Mesenteric fat pad (tissue), 1 donor: ENCODE results near the gene FBXO41. TPM values are rescaled to one million over a fixed set of nuclear protein-coding genes. Genes with fewer than 3 reads are reported as not detected.

Source experiments
- DNase-seq: peaks from one replicate; pipeline ENCODE4 v3.0.0-alpha.2; 2020; ENCODE audit warnings: low spot score
- total RNA-seq: library from RNA; stranded (reverse); fragmentation: NEBNext Ultra II Directional; extraction: Animal tissue kit (Norgen Biotek cat#: 25700); gene quantifications from one replicate; pipeline ENCODE4 v1.2.1, GENCODE V29; 2021
- donor health status: DM: yes; HTN: yes; CAD: no.

The FBXO41 gene
- total RNA-seq, 1 donor from 2014 or later, result 1.7 TPM

DNA sequence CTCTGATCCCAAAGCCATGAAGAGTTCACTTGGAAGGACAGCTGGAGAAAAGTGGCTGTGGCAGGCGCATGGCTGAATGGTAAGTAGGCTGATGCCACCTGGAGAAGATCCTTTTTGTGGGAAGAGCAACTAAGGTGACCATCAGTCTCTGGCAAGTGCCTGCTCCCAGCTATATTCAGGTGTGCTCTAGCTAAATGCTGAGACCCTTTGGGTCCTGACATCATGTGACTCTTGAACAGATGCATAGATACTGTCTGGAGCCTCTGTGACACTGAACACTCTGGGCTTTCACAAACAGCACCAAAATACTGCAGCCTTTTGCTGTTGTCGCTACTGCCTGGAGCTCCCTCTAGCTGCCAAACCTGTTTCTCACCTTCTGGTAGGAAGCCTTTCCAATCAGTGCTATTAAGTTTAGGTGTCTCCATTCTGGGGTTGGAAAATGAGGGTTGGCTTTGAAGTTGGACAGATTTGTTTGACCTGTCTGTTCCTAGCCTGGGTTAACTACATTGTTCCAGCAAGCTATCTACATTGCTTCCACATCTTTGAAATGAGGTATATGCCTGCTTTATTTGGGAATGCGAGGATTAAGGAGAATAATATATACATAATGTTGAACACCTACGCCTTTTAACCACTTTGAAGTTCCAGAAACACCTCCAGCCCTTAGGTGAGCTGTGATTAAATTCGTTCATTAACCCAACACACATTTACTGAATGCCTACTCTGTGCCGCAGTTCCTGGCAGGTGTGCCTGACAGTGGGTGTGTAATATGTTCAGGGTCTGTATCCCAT is 6.0 kb upstream of the FBXO41 start:
- no peak for DNase-seq

GRCh38 chr2:73289304-73289703 is 5.0 kb upstream of the FBXO41 start:
- no peak for DNase-seq

DNA sequence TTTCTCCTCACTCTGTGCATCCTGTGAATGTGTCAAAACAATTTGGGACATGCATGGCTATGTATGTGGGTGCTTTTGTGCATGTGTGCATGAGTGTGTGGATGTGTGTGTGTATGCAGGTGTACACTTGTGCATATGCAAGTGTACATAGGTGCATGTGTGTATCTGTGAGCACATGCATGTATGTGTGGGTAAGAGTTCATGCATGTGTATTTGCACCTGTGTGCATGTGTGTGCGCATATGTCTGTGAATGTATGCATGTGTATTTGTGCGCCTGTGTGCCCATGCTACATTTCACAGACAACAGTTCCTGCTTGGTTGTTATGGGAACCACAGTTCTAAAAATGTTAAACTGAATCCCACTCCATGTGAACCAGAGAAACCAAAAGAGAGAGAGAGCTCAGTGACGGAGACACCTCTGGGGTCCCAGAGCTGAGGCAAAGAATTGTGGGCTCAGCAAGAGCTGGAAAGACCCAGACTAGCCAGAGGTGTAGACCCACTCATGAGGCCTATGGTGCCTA is 1.9 kb upstream of the FBXO41 start:
- DNase-seq, result no peak

DNA sequence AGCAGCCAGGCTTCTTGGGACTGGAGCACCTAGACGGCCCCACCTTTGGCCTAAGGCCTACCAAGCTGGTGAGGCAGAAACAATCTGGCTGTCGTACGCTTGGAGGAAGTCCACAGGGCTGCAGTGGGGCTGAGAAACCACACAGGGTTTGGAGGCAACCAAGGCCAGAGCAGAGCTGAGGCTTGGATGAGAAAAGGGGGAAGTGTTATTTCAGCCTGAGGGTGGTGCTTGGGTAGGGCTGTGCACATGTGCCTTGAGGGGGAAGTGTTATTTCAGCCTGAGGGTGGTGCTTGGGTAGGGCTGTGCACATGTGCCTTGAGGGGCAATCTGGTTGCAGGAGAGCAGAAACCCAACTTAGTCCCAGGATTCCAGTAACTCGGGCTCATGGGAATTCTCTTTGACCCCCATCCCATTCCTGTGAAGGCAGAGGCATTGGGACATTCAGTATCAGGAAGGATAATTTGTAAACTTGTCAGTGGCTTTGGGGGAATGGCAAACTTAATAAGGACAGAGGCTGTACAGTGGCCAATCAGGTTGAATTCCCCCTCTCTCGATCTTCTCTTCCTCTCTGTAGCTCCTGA is 971 bp upstream of the FBXO41 start:
- no peak for DNase-seq

GRCh38 chr2:73283545-73284295 is 558 bp downstream of the FBXO41 start:
- DNase-seq, result no peak

DNA sequence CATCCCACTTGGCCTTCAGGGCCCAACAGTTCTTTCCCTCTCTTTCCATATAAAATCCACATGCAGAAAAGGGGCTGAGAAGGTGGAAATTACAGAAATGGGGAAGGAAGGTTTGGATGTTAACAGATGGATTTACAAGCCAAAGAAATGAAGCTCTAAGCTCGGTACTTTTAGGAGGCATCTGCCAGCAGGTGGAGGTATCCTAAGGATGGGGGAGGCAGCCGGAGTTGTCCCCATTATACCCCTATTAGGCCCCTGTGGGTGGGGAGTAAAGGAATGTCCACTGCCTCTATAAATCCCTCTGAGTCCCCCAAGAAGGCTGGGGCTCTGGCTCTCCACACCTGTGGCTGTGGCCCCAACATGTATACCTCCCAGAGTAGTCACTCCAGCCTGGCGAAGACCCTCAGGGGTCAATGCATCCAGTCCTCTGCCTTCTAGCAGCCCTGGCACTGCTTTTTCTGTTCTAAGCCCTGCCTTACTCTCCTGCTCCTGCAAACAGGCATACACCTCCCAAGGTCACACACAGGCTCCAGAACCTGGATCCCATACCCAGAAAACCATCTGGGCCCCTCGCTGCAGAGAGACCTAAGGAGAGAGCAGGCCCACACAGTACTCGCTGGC is 1.2 kb downstream of the FBXO41 start:
- DNase-seq, result no peak

- DNase-seq, result no peak
Measured at GRCh38 chr2:73281244-73281643, 3.0 kb downstream of the FBXO41 start.

DNA sequence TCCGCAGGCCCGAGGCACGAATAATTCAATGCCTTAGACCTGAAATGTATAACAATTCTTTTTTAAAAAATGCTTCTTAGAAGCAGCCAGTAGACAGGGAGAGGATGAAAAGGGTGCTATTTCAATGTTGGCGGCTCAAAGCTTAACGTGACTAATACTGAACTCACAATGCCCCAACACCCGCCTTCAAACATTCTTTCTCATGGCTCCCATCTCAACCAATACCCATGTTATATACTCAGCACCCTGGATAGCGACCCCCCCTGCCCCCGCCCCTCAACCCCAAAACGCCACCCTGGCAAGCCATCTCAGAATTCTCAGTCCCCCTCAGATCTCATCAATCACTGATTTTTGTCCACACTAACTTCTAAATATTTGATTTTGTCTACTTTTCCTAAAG is 4.4 kb downstream of the FBXO41 start:
- DNase-seq, result no peak

DNA sequence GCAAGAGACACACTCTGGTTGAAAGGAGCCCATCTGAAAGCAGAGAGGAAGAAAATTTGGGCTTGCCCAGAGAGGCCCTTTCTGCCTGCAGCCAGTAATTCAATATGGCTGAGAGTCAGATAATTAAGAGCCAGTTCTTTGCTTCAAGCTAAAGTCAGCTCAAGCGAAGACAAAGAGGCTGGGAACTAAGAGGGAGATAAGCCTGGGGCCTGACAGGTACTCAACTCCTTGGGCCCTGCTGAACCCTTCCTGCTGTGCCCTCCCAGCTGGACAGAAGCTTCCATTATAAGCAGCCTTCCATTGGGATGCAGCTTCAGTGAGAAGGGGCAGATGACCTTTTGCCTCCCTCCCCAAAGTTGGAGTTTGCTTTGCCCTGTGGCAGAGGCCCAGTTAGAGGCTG is 12.0 kb downstream of the FBXO41 start:
- no peak for DNase-seq

- DNase-seq, result no peak
Measured at GRCh38 chr2:73269686-73270465, 14.4 kb downstream of the FBXO41 start.

DNA sequence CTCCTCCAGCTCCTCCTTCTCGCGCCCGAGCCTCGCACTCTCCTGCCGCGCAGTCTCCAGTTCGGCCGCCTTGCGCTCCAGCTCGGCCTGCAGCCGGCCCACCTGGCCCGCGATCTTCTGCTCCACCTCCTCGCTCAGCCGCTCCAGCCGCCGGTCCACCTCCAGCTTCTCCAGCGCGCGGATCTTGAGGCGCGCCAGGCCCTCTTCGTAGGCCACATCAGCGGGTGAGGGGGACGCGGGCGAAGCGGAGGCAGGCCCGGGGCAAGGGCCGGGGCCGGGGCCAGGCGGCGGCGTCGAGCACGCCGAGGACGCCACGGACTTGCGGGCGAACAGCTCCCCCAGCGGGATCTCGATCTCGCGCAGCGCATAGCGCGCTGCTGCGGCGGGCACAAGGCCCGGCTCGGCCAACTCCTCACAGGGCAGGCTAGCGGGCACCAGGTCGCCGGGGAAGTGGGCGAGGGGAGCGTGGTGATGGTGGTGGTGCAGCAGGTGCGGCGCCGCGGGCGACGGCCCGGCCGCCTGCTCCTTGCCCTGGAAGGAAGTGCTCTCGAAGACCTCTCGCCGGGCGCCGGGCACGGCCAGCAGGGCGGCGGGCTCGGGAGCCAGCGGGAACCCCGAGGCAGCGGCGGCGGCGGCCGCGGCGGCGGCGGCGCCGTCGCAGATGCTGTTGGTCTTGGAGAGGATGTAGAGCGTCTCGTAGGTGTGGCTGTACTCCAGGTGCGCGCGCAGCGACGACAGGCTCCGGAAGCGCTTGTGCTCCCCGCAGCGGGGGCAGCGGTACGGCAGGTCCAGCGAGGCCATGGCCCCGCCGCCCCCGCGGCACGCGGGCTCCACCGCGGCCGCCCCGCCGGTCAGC is 15.2 kb downstream of the FBXO41 start:
- DNase-seq, result peak; percentile 82

- peak; percentile 84 for DNase-seq
Measured at GRCh38 chr2:73268366-73268829, 15.9 kb downstream of the FBXO41 start.

DNA sequence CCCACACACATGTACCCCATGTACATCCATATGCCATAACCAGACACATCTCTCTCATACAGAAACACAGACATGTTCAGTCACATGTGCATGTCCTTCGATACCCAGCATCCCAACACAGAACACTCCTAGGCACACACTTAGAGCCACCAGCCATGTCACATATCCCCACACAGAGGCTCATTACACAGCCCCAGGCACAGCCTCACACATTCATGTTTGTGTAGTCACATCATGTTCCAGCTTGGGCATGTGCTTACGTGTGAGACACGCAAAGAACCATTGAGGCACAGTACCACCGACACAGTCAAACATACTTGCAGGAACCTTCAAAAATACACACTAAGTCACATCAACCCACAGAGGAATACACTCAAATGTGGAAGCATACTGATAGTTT is 17.3 kb downstream of the FBXO41 start:
- DNase-seq, result peak; percentile 72

DNA sequence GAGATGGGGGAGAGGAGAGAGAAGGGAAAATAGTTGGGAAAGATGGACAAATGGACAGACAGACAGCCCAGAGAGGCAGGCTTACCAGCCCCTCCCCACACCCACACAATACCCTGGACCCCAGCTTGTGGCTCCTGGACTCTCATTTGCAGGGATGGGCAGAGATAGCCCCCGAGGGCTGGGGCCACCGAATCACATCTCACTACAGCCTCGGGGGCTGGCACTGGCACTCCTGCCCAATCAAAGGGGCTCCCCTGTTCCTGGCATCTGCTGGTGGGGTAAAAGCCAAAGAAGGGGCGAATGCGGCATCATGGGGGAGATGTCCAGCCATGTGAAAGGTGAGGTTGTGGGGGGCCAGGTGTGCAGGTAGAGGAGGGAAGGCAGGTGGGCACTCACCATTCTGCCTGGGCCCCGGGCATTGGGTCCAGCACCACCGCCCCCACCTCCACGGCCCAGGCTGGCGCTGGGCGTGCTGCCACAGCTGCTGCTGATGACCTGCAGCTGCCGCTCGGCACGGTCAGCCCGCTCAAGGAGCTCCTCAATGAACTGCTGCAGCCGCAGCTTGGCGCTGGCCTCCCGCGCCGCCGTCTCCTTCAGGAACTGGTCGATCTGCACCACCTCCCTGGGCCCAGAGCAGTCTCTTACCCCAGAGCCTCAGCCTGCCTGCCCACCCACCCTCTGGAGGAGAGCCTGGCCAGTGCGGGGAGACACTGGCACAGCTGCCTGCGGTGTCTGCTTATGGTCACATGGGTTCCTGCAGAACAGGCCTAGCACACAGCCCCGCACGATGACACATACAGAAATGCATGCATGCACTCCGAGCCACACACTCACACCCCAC is 18.0 kb downstream of the FBXO41 start:
- peak; percentile 78 for DNase-seq

DNA sequence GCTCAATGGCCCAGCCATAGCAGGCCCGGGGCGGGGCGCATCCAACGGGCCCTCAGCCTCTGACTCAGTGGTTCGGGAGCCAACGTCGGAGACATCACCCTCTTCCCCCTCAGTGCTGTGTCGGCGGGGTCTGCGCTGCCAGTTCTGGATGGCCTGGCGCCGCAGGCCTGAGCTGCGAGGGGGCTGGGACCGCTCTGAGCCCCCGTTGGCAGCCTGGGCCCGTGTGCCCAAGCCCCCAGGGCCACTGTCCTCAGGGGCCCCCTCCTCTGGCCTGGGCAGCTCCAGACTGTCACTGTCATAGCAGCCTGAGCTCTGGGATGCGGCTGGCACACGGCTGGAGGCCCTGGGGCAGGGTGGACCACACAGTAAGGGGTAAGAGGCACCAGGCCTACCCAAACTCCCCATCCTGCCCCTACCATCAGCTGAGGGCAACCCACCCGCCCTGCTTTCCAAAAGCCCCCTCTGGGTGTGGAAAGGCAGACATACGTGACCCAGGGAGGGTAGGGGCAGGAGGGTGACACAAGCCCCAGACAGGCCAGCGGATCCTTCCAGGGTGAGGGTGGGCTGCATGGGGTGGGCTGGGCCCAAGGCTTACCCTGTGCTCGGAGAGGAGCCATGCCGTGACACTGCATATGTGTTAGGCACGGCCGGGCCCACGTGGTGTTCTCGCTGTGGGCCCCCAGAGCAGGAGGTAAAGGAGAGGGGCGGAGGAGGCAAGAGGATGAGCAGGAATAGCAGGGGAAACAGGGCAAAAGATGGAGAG is 18.8 kb downstream of the FBXO41 start:
- DNase-seq, result peak; percentile 87

- DNase-seq, result peak; percentile 51
Measured at GRCh38 chr2:73264783-73265182, 19.5 kb downstream of the FBXO41 start.

- peak; percentile 84 for DNase-seq
Measured at GRCh38 chr2:73264332-73264606, 20.0 kb downstream of the FBXO41 start.
